ENCODE results near the gene HRG. TPM values are rescaled to one million over a fixed set of nuclear protein-coding genes. Genes with fewer than 3 reads are reported as not detected.
"Not testable (repeated sequence)": the region's sequence is repeated elsewhere in the genome, so short reads cannot be mapped to it uniquely, and the experiment has no call there.

HRG gene
- total RNA-seq, 1 donor = not detected

- H2AFZ ChIP-seq (ENCODE audit: low read length) = no peak overlapping the region
- TF ChIP-seq CTCF (IDR thresholded peaks at IDR 0.05; ENCODE audit: extremely low read depth, low read depth, low read length) = no peak
- H3K4me1 ChIP-seq (ENCODE audit: insufficient read depth, low read length) = no peaks in the 10 kb centered on the region
- H3K79me2 ChIP-seq (ENCODE audit: insufficient read depth, low read length) = no peaks in the 10 kb centered on the region
- no peaks in the 10 kb centered on the region for H3K36me3 ChIP-seq (ENCODE audit: insufficient read depth, low read length)
- no peaks in the 10 kb centered on the region for H3K27me3 ChIP-seq (ENCODE audit: insufficient read depth, low read length)
- no peaks in the 10 kb centered on the region for H4K20me1 ChIP-seq (ENCODE audit: insufficient read depth, low read length)
- no peaks in the 10 kb centered on the region for H3K9me3 ChIP-seq (ENCODE audit: low read depth, low read length)
- H3K4me3 ChIP-seq (ENCODE audit: insufficient read depth, low read length) = no peak overlapping the region
- no peak for DNase-seq (ENCODE audit: insufficient read length, low spot score, missing footprints)
- H3K27ac ChIP-seq (ENCODE audit: low read depth, low read length) = no peak overlapping the region
- H3K4me2 ChIP-seq (ENCODE audit: insufficient read depth, low read length) = no peak overlapping the region
Observed at GRCh38 chr3:186694288-186695032, 28.6 kb downstream of the HRG start.

GRCh38 chr3:186696522-186696921 is 30.7 kb downstream of the HRG start:
- no peaks in the 10 kb centered on the region for H3K27me3 ChIP-seq (ENCODE audit: insufficient read depth, low read length)
- TF ChIP-seq CTCF (IDR thresholded peaks at IDR 0.05; ENCODE audit: extremely low read depth, low read depth, low read length) = no peak
- H3K4me1 ChIP-seq (ENCODE audit: insufficient read depth, low read length) = no peaks in the 10 kb centered on the region
- H2AFZ ChIP-seq (ENCODE audit: low read length) = no peak overlapping the region
- DNase-seq (ENCODE audit: insufficient read length, low spot score, missing footprints) = no peak
- H3K4me3 ChIP-seq (ENCODE audit: insufficient read depth, low read length) = no peak overlapping the region
- no peaks in the 10 kb centered on the region for H3K79me2 ChIP-seq (ENCODE audit: insufficient read depth, low read length)
- no peaks in the 10 kb centered on the region for H3K9me3 ChIP-seq (ENCODE audit: low read depth, low read length)
- no peak overlapping the region for H3K4me2 ChIP-seq (ENCODE audit: insufficient read depth, low read length)
- no peaks in the 10 kb centered on the region for H4K20me1 ChIP-seq (ENCODE audit: insufficient read depth, low read length)
- no peak overlapping the region for H3K27ac ChIP-seq (ENCODE audit: low read depth, low read length)
- H3K36me3 ChIP-seq (ENCODE audit: insufficient read depth, low read length) = no peaks in the 10 kb centered on the region

DNA sequence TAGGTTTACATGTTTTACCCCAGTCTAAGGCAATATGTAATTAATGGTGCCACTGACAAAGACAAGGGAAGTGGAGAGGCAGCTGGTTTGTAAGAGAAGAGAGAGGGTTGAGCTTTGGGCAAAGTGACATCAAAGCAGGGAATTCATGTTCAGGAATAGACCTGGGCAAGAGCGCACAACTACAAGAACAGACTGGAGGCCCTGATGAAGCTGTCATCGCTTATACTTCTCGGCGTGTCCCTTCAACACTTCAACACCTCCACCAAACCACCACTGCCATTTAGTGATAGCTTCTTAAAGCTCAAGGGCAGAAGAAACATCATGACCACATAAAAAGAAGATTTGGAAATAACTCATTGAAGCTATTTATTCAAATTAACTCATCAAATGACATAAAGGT is 31.7 kb downstream of the HRG start:
- Histone ChIP-seq H2AFZ (ENCODE audit: low read length) (no peak overlapping the region), H3K27me3 (ENCODE audit: insufficient read depth, low read length) (no peaks in the 10 kb centered on the region), H4K20me1 (ENCODE audit: insufficient read depth, low read length) (no peaks in the 10 kb centered on the region), H3K36me3 (ENCODE audit: insufficient read depth, low read length) (no peaks in the 10 kb centered on the region), H3K4me3 (ENCODE audit: insufficient read depth, low read length) (no peak overlapping the region), H3K79me2 (ENCODE audit: insufficient read depth, low read length) (no peaks in the 10 kb centered on the region), H3K4me2 (ENCODE audit: insufficient read depth, low read length) (no peak overlapping the region), H3K9me3 (ENCODE audit: low read depth, low read length) (no peaks in the 10 kb centered on the region), H3K27ac (ENCODE audit: low read depth, low read length) (no peak overlapping the region), H3K4me1 (ENCODE audit: insufficient read depth, low read length) (no peaks in the 10 kb centered on the region)
- TF ChIP-seq CTCF (IDR thresholded peaks at IDR 0.05; ENCODE audit: extremely low read depth, low read depth, low read length) = no peak
- no peak for DNase-seq (ENCODE audit: insufficient read length, low spot score, missing footprints)

- Histone ChIP-seq H4K20me1 (ENCODE audit: insufficient read depth, low read length) (no peaks in the 10 kb centered on the region), H3K9me3 (ENCODE audit: low read depth, low read length) (no peaks in the 10 kb centered on the region), H3K79me2 (ENCODE audit: insufficient read depth, low read length) (no peaks in the 10 kb centered on the region), H3K27ac (ENCODE audit: low read depth, low read length) (no peak overlapping the region), H3K4me2 (ENCODE audit: insufficient read depth, low read length) (no peak overlapping the region), H3K4me3 (ENCODE audit: insufficient read depth, low read length) (no peak overlapping the region), H3K27me3 (ENCODE audit: insufficient read depth, low read length) (no peaks in the 10 kb centered on the region), H2AFZ (ENCODE audit: low read length) (no peak overlapping the region), H3K4me1 (ENCODE audit: insufficient read depth, low read length) (no peaks in the 10 kb centered on the region), H3K36me3 (ENCODE audit: insufficient read depth, low read length) (no peaks in the 10 kb centered on the region)
- no peak for TF ChIP-seq CTCF (IDR thresholded peaks at IDR 0.05; ENCODE audit: extremely low read depth, low read depth, low read length)
- no peak for DNase-seq (ENCODE audit: insufficient read length, low spot score, missing footprints)
Observed at GRCh38 chr3:186700267-186700666, 34.5 kb downstream of the HRG start.

- not testable (repeated sequence) for H3K27ac ChIP-seq (ENCODE audit: low read depth, low read length); H3K36me3 ChIP-seq (ENCODE audit: insufficient read depth, low read length); H2AFZ ChIP-seq (ENCODE audit: low read length); H3K9me3 ChIP-seq (ENCODE audit: low read depth, low read length); DNase-seq (ENCODE audit: insufficient read length, low spot score, missing footprints); H4K20me1 ChIP-seq (ENCODE audit: insufficient read depth, low read length); H3K4me1 ChIP-seq (ENCODE audit: insufficient read depth, low read length); H3K79me2 ChIP-seq (ENCODE audit: insufficient read depth, low read length); H3K27me3 ChIP-seq (ENCODE audit: insufficient read depth, low read length); H3K4me3 ChIP-seq (ENCODE audit: insufficient read depth, low read length); H3K4me2 ChIP-seq (ENCODE audit: insufficient read depth, low read length)
Observed at GRCh38 chr3:186702451-186702850, 36.6 kb downstream of the HRG start.

Measured in osteoblast (primary cell).